Activated naive CD4-positive, alpha-beta T cell treated with anti-CD3 and anti-CD28 coated beads, Interleukin-2, amount 10 ng/mL, durations not matched to agents 7 days and 5 days (primary cell): ENCODE measurements around the gene COL6A1.
A peak's percentile ranks its signal among the peaks of the same experiment; 100 is the strongest.

ENCODE experiments used
- CTCF ChIA-PET: fragments of 350-600 bp; sonication (Branson Sonifier 250); formaldehyde crosslinking; loops from one replicate; lab custom pipeline; 2021; ENCODE audit warnings: antibody characterized with exemption; lab: Charles Lee
- DNase-seq: peaks from one replicate; pipeline ENCODE4 v3.0.0-alpha.2; 2020
- H3K27ac Mint-ChIP-seq: one replicate; pipeline ENCODE4 v1.8.0; 2021; ENCODE audit warnings: mild to moderate bottlenecking, moderate library complexity, mixed read lengths
- H3K27me3 Mint-ChIP-seq: one replicate; pipeline ENCODE4 v1.8.0; 2021; ENCODE audit warnings: mild to moderate bottlenecking, mixed read lengths
- H3K36me3 Mint-ChIP-seq: one replicate; pipeline ENCODE4 v1.8.0; 2021; ENCODE audit warnings: mixed read lengths
- H3K4me1 Mint-ChIP-seq: one replicate; pipeline ENCODE4 v1.8.0; 2021; ENCODE audit warnings: mixed read lengths
- H3K4me3 Mint-ChIP-seq: one replicate; pipeline ENCODE4 v1.8.0; 2021; ENCODE audit warnings: mild to moderate bottlenecking, moderate library complexity, mixed read lengths
- H3K9me3 Mint-ChIP-seq: one replicate; pipeline ENCODE4 v1.8.0; 2021; ENCODE audit warnings: mixed read lengths

The COL6A1 gene

DNA sequence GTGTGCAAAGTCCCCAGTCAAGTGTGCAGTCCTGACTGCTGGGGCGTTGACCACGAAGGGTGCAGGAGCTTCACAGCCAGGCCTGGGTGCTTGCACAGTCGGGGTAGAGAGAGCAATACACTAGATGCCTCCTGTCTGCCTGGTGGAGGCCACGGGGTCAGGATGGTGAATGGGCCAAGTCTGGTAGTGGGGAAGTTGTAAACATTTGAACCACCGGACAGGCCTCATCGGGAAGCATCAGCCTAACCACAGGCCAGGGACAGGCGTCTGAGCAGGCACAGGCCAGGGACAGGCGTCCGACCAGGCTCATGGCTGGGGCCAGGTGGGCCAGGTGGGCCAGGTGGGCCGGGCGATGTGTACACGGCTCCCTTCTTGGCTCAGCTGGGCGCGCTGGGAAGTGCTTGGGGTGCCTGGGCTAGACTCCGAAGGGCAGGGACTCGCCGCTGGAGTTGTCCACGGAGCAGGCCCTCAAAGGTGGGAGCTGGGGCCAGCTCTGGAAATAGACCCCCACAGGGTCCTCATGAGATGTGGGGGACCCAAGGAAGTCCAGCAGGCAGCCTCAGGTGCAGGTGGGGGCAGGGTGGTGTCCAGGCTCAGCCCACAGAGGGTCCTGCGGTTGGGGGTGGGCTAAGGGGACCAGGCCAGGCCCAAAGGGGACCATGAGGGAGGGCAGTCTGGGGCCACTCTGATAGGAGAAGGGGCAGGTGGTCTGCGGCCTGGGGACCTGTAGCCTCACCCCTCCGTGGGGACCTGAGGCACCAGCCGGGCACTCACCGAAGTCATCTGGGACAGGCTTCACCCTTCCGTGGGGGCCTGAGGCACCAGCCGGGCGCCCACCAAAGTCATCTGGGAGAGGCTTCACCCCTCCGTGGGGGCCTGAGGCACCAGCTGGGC is 15.0 kb downstream of the COL6A1 start:
- CTCF ChIA-PET, result no interaction called here
- H3K9me3 Mint-ChIP-seq, result no peaks in the 10 kb centered on the region
- H3K36me3 Mint-ChIP-seq, result no peaks in the 10 kb centered on the region
- H3K27me3 Mint-ChIP-seq, result no peaks in the 10 kb centered on the region
- H3K27ac Mint-ChIP-seq, result no peak overlapping the region
- no peaks in the 10 kb centered on the region for H3K4me1 Mint-ChIP-seq
- peak; percentile 11 for DNase-seq
- H3K4me3 Mint-ChIP-seq, result no peak overlapping the region

DNA sequence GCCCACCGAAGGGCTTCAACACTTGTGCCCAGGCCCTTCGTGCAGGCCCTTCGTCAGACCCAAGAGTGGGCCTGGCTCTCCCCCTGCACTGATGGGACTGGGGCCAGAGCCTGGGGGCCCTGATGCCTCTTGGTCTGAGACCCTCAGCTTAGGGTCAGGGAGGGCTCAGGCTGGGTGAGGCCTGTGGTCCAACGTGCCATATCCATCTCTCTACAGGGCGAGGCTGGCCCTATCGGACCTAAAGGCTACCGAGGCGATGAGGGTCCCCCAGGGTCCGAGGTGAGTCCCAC is 15.6 kb downstream of the COL6A1 start:
- H3K4me3 Mint-ChIP-seq, result no peak overlapping the region
- H3K9me3 Mint-ChIP-seq, result no peaks in the 10 kb centered on the region
- no peaks in the 10 kb centered on the region for H3K4me1 Mint-ChIP-seq
- H3K27me3 Mint-ChIP-seq, result no peaks in the 10 kb centered on the region
- CTCF ChIA-PET, result no interaction called here
- DNase-seq, result peak; percentile 5
- no peak overlapping the region for H3K27ac Mint-ChIP-seq
- no peaks in the 10 kb centered on the region for H3K36me3 Mint-ChIP-seq

DNA sequence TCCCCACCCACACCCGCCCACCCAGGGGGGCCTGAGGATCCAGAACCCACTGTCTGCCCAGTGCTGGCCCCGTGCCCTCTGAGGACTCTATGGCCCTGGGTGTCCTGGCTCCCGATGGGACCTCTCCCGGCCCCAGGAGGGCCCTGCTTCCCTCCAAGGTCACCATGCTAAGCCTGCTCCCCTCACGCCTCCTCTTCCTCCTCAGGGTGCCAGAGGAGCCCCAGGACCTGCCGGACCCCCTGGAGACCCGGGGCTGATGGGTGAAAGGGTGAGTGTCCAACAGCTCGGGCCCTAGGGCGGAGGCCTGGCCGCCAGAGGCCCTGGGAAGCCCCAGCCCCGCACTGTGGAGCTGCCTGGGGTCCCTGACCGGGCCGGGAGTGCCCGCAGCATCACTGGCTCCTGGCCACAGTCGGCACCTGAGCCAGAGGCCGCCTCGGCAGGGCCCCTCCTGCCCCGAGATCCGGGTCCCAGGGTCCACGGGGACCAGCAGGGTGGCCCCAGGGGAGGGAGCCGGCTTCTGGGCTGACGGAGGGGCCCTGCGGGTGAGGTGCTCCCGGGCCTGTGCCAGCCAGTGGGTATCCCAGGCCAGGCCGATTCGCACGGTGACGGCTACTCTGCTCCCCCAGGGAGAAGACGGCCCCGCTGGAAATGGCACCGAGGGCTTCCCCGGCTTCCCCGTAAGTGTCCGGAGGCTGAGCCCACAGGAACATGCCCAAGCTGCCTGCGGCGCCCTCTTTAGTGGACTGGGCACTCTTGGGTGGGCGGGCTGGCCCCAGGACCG is 16.1 kb downstream of the COL6A1 start:
- H3K9me3 Mint-ChIP-seq, result no peaks in the 10 kb centered on the region
- peak; percentile 13 for DNase-seq
- CTCF ChIA-PET, result no interaction called here
- H3K4me3 Mint-ChIP-seq, result no peak overlapping the region
- no peak overlapping the region for H3K27ac Mint-ChIP-seq
- no peaks in the 10 kb centered on the region for H3K4me1 Mint-ChIP-seq
- H3K36me3 Mint-ChIP-seq, result no peaks in the 10 kb centered on the region
- H3K27me3 Mint-ChIP-seq, result no peaks in the 10 kb centered on the region

DNA sequence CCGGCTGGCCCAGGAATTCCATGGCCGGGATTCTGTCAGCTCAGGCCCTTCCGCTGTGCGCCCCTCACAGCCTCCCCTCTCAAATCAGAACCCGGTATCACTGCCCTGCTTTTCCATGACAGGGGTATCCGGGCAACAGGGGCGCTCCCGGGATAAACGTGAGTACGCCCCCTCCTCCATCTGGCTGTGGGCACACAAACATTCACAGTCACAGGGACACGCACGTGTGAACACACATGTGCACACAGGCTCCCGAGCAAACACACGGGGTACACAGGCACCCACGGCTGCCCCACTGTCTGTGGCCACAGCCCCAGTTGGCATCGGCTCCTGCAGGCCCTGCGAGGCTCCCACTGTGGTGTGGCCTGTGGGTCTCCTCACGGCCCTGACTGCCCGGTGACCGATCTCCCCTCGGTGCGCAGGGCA is 16.7 kb downstream of the COL6A1 start:
- Mint-ChIP-seq H3K27ac (no peak overlapping the region), H3K4me1 (no peaks in the 10 kb centered on the region)
- CTCF ChIA-PET, result no interaction called here

DNA sequence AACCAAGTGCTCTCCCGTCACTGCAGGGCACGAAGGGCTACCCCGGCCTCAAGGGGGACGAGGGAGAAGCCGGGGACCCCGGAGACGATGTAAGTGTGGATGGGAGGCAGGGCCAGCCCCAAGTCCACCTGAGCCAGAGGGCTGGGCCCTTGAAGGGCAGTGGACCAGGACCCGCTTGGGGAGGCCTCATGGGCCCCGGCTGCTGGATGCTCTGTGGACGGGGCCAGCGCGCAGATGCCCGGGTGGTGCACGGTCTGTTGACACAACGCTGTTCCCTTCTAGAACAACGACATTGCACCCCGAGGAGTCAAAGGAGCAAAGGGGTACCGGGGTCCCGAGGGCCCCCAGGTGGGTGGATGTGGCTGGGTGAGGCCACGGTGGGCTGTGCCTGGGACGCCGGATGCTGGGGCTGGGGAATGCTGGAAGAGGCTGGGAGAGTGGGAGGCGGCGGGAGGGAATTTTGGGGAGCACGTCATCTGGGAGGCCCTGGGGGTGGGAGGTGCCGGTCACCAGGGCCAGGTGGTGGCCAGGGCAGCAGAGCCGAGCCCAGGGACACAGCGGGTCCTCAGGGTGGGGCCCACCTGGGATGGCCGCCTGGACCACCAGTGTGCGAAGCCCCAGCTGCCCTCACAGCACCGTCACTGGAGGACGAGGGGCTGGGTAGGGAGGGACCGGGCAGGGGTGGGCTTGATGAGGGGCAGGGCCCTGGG is 17.5 kb downstream of the COL6A1 start:
- DNase-seq, result peak; percentile 14
- CTCF ChIA-PET, result interaction anchor here (0.6 kb wide), 1 partner anchor 24 kb away, joined by 4 read pairs; no protein-coding TSS in a partner anchor

More for the DNA sequence above, 16.7 kb downstream of the COL6A1 start:
- Mint-ChIP-seq H3K36me3 (no peaks in the 10 kb centered on the region), H3K4me3 (no peak overlapping the region), H3K27me3 (no peaks in the 10 kb centered on the region), H3K9me3 (no peaks in the 10 kb centered on the region)
- DNase-seq, result peak; percentile 7

DNA sequence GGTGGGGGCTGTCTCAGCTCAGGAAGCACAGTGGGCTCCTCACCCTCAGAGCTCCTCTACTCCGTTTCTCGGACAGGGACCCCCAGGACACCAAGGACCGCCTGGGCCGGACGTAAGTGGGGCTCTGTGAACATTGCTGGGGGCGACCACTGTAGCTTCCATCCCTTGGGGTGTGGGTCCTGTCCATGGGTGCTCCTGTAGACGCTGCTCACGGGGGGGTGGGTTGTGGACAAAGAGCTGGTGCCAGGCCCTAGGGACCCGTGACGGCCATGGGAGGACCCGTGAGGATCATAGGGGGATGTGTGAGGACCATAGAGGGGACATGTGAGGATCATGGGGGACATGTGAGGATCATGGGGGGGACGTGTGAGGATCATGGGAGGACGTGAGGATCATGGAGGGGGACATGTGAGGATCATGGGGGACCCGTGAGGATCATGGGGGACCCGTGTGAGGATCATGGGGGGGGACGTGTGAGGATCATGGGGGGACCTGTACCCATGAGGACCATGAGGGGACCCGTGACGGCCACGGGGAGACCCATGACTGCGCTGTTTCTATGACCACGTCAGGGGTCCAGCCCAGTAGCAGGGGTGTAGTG is 18.1 kb downstream of the COL6A1 start:
- Mint-ChIP-seq H3K27ac (no peak overlapping the region), H3K9me3 (peaks cover under 1% of the 10 kb centered on the region), H3K4me3 (no peak overlapping the region), H3K27me3 (no peaks in the 10 kb centered on the region), H3K4me1 (no peaks in the 10 kb centered on the region), H3K36me3 (no peaks in the 10 kb centered on the region)
- CTCF ChIA-PET, result interaction anchor here (0.6 kb wide), 1 partner anchor 25 kb away, joined by 4 read pairs; no protein-coding TSS in a partner anchor
- DNase-seq, result no peak

More for the DNA sequence above, 17.5 kb downstream of the COL6A1 start:
- Mint-ChIP-seq H3K9me3 (no peaks in the 10 kb centered on the region), H3K36me3 (no peaks in the 10 kb centered on the region), H3K27ac (no peak overlapping the region), H3K4me1 (no peaks in the 10 kb centered on the region), H3K27me3 (no peaks in the 10 kb centered on the region), H3K4me3 (no peak overlapping the region)

DNA sequence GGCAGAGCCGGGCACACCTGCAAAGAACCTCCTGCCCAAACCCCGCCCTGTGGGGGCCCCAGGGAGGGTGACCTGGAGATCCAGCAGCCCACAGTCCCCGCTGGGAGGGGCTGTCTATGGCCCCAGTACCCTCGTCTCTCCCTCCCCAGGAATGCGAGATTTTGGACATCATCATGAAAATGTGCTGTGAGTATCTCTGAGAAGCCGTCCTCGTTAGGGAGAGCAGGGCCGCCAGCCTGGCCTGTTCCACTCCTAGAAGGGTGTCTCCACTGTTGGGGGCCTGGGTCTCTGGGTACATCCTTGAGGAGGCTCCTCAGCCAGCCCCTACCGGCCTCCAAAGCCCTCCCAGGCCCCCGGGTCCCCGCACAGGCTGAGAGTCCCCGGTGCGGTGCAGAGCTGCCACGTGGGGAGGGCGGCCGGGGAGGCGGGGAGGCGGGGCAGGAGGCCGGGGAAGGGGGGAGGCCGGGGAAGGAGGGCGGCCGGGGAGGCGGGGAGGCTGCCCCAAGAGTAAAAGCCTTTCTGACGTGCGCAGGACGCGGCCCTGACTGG is 18.7 kb downstream of the COL6A1 start:
- H3K27ac Mint-ChIP-seq, result no peak overlapping the region
- no peak overlapping the region for H3K4me3 Mint-ChIP-seq
- peak; percentile 8 for DNase-seq
- H3K27me3 Mint-ChIP-seq, result no peaks in the 10 kb centered on the region
- CTCF ChIA-PET, result interaction anchor here (0.7 kb wide), 1 partner anchor 20 kb away, joined by 3 read pairs; no protein-coding TSS in a partner anchor
- peaks cover under 1% of the 10 kb centered on the region for H3K36me3 Mint-ChIP-seq
- H3K9me3 Mint-ChIP-seq, result peaks cover 6% of the 10 kb centered on the region
- no peaks in the 10 kb centered on the region for H3K4me1 Mint-ChIP-seq

DNA sequence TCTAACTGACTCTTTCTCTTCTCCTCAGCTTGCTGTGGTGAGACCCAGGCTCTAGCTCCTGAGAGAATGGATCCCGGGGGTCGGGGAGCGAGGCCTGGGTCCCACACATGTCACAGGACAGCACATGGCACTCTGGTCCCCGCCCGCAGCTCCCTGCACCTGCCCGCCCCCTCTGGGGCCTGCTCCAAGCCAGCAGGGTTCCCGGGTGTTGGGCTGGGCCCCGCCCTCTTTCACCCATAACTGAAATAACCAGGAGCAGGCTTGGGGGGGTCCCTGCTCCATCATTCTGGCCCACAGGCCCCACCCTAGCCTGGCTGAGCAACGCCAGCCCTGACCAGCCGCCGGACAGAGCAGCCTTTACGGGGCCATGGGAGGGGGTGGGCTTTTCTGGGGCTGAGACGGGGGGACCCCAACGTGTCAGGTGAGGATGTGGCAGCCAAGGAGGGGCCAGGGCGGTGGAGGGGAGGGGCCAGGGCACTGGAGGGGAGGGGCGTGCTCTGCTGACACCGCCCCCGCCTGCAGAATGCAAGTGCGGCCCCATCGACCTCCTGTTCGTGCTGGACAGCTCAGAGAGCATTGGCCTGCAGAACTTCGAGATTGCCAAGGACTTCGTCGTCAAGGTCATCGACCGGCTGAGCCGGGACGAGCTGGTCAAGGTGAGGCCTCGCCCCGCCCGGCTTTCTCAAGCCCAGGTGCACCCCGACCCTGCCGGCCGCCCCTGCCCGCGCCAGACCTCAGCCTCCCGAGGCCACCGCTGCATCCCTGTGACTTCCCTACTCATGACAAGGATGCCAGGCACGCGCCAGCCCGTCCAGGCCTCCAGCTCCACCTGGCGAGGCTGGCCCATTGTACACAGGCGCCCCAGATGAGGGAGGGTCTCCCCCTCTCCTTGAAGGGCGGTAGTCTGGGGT is 19.4 kb downstream of the COL6A1 start:
- Mint-ChIP-seq H3K9me3 (peaks cover 7% of the 10 kb centered on the region), H3K27ac (no peak overlapping the region), H3K27me3 (no peaks in the 10 kb centered on the region), H3K36me3 (peaks cover 2% of the 10 kb centered on the region), H3K4me1 (no peaks in the 10 kb centered on the region), H3K4me3 (no peak overlapping the region)
- DNase-seq, result peak; percentile 19
- CTCF ChIA-PET, result interaction anchor here (0.7 kb wide), 1 partner anchor 21 kb away, joined by 3 read pairs; no protein-coding TSS in a partner anchor

DNA sequence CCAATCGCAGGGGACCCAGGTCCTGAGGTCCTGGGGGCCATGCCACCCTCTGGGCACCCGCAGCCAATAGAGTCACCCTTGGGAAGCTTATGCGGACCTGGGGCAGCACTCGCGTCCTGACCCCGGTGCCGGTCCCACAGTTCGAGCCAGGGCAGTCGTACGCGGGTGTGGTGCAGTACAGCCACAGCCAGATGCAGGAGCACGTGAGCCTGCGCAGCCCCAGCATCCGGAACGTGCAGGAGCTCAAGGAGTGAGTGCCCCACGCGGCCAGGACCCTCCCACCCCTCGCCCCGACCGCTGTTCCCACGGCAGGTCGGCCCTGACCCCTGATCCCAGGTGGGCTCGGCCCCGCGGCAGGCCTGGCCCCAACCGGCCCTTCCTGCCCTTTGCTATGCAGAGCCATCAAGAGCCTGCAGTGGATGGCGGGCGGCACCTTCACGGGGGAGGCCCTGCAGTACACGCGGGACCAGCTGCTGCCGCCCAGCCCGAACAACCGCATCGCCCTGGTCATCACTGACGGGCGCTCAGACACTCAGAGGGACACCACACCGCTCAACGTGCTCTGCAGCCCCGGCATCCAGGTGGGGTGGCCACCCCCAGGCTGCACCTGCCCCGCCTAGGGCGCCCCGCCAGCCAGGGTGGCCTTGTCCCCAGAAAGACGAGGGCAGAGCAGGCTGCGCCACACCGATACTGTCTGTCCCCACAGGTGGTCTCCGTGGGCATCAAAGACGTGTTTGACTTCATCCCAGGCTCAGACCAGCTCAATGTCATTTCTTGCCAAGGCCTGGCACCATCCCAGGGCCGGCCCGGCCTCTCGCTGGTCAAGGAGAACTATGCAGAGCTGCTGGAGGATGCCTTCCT is 20.5 kb downstream of the COL6A1 start:
- Mint-ChIP-seq H3K36me3 (peaks cover 2% of the 10 kb centered on the region), H3K4me3 (no peak overlapping the region), H3K27ac (no peak overlapping the region), H3K27me3 (no peaks in the 10 kb centered on the region), H3K4me1 (no peaks in the 10 kb centered on the region), H3K9me3 (peaks cover 7% of the 10 kb centered on the region)
- DNase-seq, result peak; percentile 14
- CTCF ChIA-PET, result no interaction called here

DNA sequence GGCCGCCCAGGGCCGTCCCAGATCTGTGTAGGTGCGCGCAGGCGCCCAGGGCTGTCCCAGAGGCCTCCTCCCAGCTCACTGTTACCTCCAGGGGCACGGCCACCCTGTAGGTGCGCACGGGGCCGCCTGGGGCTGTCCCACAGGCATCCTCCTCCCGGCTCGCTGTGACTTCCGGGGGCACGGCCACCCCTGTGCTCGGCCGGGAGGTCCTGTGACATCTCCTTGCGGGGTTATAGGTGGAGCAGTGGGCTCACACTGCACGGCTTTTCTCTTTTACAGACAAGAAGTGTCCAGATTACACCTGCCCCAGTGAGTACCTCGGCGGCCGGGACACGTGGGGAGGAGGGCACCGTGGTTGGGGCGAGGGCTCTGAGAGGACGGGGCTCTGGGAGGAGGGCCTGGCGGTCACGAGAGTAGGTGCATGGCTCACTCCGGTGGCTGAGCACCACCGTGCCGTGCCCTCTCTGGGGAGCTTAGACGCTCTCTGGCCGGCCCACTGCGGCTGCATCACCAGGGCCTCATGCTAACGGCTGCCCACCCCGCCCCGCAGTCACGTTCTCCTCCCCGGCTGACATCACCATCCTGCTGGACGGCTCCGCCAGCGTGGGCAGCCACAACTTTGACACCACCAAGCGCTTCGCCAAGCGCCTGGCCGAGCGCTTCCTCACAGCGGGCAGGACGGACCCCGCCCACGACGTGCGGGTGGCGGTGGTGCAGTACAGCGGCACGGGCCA is 21.4 kb downstream of the COL6A1 start:
- Mint-ChIP-seq H3K36me3 (peaks cover 2% of the 10 kb centered on the region), H3K27ac (no peak overlapping the region), H3K9me3 (peaks cover 12% of the 10 kb centered on the region), H3K27me3 (no peaks in the 10 kb centered on the region), H3K4me3 (no peak overlapping the region), H3K4me1 (no peaks in the 10 kb centered on the region)
- CTCF ChIA-PET, result no interaction called here
- peak; percentile 14 for DNase-seq

DNA sequence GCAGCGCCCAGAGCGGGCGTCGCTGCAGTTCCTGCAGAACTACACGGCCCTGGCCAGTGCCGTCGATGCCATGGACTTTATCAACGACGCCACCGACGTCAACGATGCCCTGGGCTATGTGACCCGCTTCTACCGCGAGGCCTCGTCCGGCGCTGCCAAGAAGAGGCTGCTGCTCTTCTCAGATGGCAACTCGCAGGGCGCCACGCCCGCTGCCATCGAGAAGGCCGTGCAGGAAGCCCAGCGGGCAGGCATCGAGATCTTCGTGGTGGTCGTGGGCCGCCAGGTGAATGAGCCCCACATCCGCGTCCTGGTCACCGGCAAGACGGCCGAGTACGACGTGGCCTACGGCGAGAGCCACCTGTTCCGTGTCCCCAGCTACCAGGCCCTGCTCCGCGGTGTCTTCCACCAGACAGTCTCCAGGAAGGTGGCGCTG is 22.0 kb downstream of the COL6A1 start:
- Mint-ChIP-seq H3K27me3 (no peaks in the 10 kb centered on the region), H3K4me1 (no peaks in the 10 kb centered on the region), H3K36me3 (peaks cover 2% of the 10 kb centered on the region), H3K9me3 (peaks cover 18% of the 10 kb centered on the region), H3K4me3 (no peak overlapping the region), H3K27ac (no peak overlapping the region)
- CTCF ChIA-PET, result no interaction called here
- no peak for DNase-seq
